ENCODE data around the gene APOL3.

DNA sequence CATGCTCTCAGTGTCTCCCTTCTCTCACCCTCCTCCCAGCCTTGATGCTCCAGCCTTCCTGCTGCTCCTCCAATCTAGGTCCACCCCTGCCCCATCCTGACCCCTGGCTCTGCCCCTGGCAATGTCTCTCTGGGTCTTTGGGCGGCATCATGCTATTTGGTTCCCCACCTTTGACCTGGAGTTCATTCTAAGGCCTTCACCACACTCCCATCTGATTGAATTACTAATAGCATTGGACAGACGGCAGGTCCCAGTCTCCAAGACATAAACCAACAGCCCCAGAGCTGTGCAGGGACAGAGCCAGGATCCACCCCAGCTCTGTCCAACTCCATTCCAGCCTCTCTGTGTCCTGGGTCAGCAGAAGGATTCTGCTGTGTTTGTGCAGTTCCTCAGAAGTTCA is 33.8 kb upstream of the APOL3 start:
- TF ChIP-seq, protein P1, sequence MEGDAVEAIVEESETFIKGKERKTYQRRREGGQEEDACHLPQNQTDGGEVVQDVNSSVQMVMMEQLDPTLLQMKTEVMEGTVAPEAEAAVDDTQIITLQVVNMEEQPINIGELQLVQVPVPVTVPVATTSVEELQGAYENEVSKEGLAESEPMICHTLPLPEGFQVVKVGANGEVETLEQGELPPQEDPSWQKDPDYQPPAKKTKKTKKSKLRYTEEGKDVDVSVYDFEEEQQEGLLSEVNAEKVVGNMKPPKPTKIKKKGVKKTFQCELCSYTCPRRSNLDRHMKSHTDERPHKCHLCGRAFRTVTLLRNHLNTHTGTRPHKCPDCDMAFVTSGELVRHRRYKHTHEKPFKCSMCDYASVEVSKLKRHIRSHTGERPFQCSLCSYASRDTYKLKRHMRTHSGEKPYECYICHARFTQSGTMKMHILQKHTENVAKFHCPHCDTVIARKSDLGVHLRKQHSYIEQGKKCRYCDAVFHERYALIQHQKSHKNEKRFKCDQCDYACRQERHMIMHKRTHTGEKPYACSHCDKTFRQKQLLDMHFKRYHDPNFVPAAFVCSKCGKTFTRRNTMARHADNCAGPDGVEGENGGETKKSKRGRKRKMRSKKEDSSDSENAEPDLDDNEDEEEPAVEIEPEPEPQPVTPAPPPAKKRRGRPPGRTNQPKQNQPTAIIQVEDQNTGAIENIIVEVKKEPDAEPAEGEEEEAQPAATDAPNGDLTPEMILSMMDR (IDR thresholded peaks at IDR 0.05; ENCODE audit: poor library complexity, severe bottlenecking), result no peak
- TF ChIP-seq EZH2 (IDR thresholded peaks at IDR 0.05; ENCODE audit: borderline replicate concordance, insufficient read depth, low read length, poor library complexity, severe bottlenecking) (no peak), POLR2AphosphoS5 (IDR thresholded peaks at IDR 0.05) (no peak), EP300 (conservative IDR thresholded peaks at IDR 0.05; ENCODE audit: poor library complexity, severe bottlenecking) (no peak), RAD21 (conservative IDR thresholded peaks at IDR 0.05) (no peak), TAF1 (IDR thresholded peaks at IDR 0.05; ENCODE audit: low read depth) (no peak), REST (IDR thresholded peaks at IDR 0.05; ENCODE audit: borderline replicate concordance) (no peak)
